ENCODE measurements around the gene ANKMY1.

- TF ChIP-seq SP2 (tag by site-specific recombination; IDR thresholded peaks at IDR 0.05) (no peak), ZNF133 (tag by site-specific recombination; IDR thresholded peaks at IDR 0.05) (no peak), ZNF639 (tag by site-specific recombination; IDR thresholded peaks at IDR 0.05) (no peak), CTCF (tag by site-specific recombination; IDR thresholded peaks at IDR 0.05) (no peak), HOXA7 (CRISPR knock-in tag; IDR thresholded peaks at IDR 0.05; ENCODE audit: borderline replicate concordance) (no peak), MYNN (tag by site-specific recombination; IDR thresholded peaks at IDR 0.05; ENCODE audit: borderline replicate concordance) (no peak), ZNF777 (tag by site-specific recombination; IDR thresholded peaks at IDR 0.05; ENCODE audit: borderline replicate concordance) (no peak), ZBTB44 (tag by site-specific recombination; IDR thresholded peaks at IDR 0.05) (no peak), PBX3 (CRISPR knock-in tag; IDR thresholded peaks at IDR 0.05) (no peak), ZBTB21 (tag by site-specific recombination; IDR thresholded peaks at IDR 0.05) (no peak)
These were observed 85.6 kb downstream of the ANKMY1 start for GRCh38 chr2:240472078-240472790.

Data from HEK293 (cell line).